ENCODE results near the gene HCFC1.
A peak's percentile ranks its signal among the peaks of the same experiment; 100 is the strongest.

The HCFC1 gene

GRCh38 chrX:153924149-153924861, 47.3 kb downstream of the HCFC1 start:
- no peak overlapping the region for H3K9ac ChIP-seq (ENCODE audit: low read length)
- H3K27me3 ChIP-seq (ENCODE audit: control insufficient read depth in 1 of 2, insufficient read depth in 2 of 2, low read length in 2 of 2) = peaks cover 3 to 52% of the 10 kb centered on the region in 2 donors
- H3K27ac ChIP-seq (ENCODE audit: low read depth, low read length) = no peak overlapping the region
- no peaks in the 10 kb centered on the region for H3K36me3 ChIP-seq (ENCODE audit: insufficient read depth, low read length)
- H3K4me1 ChIP-seq (ENCODE audit: insufficient read depth, low read length) = peaks cover 26% of the 10 kb centered on the region
- H3K9me3 ChIP-seq (ENCODE audit: low read length) = no peaks in the 10 kb centered on the region
- no peak overlapping the region for H3K4me3 ChIP-seq (ENCODE audit: low read depth in 1 of 2, low read length in 2 of 2)

- H3K27me3 ChIP-seq (ENCODE audit: control insufficient read depth in 1 of 2, insufficient read depth in 2 of 2, low read length in 2 of 2) = peaks cover 3 to 58% of the 10 kb centered on the region in 2 donors
- no peak overlapping the region for H3K9ac ChIP-seq (ENCODE audit: low read length)
- H3K36me3 ChIP-seq (ENCODE audit: insufficient read depth, low read length) = no peaks in the 10 kb centered on the region
- no peaks in the 10 kb centered on the region for H3K9me3 ChIP-seq (ENCODE audit: low read length)
- peaks cover 21% of the 10 kb centered on the region for H3K4me1 ChIP-seq (ENCODE audit: insufficient read depth, low read length)
- H3K27ac ChIP-seq (ENCODE audit: low read depth, low read length) = no peak overlapping the region
- H3K4me3 ChIP-seq (ENCODE audit: low read depth in 1 of 2, low read length in 2 of 2) = no peak overlapping the region
These were observed 48.4 kb downstream of the HCFC1 start for GRCh38 chrX:153922932-153923857.

GRCh38 chrX:153921511-153922446, 49.8 kb downstream of the HCFC1 start:
- H3K36me3 ChIP-seq (ENCODE audit: insufficient read depth, low read length) = no peaks in the 10 kb centered on the region
- peaks cover 3 to 55% of the 10 kb centered on the region in 2 donors for H3K27me3 ChIP-seq (ENCODE audit: control insufficient read depth in 1 of 2, insufficient read depth in 2 of 2, low read length in 2 of 2)
- H3K4me1 ChIP-seq (ENCODE audit: insufficient read depth, low read length) = peaks cover 18% of the 10 kb centered on the region
- no peaks in the 10 kb centered on the region for H3K9me3 ChIP-seq (ENCODE audit: low read length)
- peak overlapping the region; percentile 35 for H3K27ac ChIP-seq (ENCODE audit: low read depth, low read length)
- H3K4me3 ChIP-seq (ENCODE audit: low read depth in 1 of 2, low read length in 2 of 2) = no peak overlapping the region
- H3K9ac ChIP-seq (ENCODE audit: low read length) = no peak overlapping the region

- Histone ChIP-seq H3K36me3 (ENCODE audit: insufficient read depth, low read length) (no peaks in the 10 kb centered on the region), H3K4me3 (ENCODE audit: low read depth in 1 of 2, low read length in 2 of 2) (no peak overlapping the region), H3K4me1 (ENCODE audit: insufficient read depth, low read length) (peaks cover 13% of the 10 kb centered on the region), H3K27me3 (ENCODE audit: control insufficient read depth in 1 of 2, insufficient read depth in 2 of 2, low read length in 2 of 2) (peaks cover 3 to 50% of the 10 kb centered on the region in 2 donors), H3K9ac (ENCODE audit: low read length) (no peak overlapping the region), H3K9me3 (ENCODE audit: low read length) (no peaks in the 10 kb centered on the region), H3K27ac (ENCODE audit: low read depth, low read length) (peak overlapping the region; percentile 35)
These were observed 50.5 kb downstream of the HCFC1 start for GRCh38 chrX:153921070-153921469.

- no peaks in the 10 kb centered on the region for H3K9me3 ChIP-seq (ENCODE audit: low read length)
- H3K9ac ChIP-seq (ENCODE audit: low read length) = no peak overlapping the region
- peaks cover 3 to 45% of the 10 kb centered on the region in 2 donors for H3K27me3 ChIP-seq (ENCODE audit: control insufficient read depth in 1 of 2, insufficient read depth in 2 of 2, low read length in 2 of 2)
- no peak overlapping the region for H3K27ac ChIP-seq (ENCODE audit: low read depth, low read length)
- H3K4me1 ChIP-seq (ENCODE audit: insufficient read depth, low read length) = peaks cover 13% of the 10 kb centered on the region
- no peaks in the 10 kb centered on the region for H3K36me3 ChIP-seq (ENCODE audit: insufficient read depth, low read length)
- H3K4me3 ChIP-seq (ENCODE audit: low read depth in 1 of 2, low read length in 2 of 2) = no peak overlapping the region
These were observed 51.1 kb downstream of the HCFC1 start for GRCh38 chrX:153920546-153920945.

- Histone ChIP-seq H3K9ac (ENCODE audit: low read length) (no peak overlapping the region), H3K36me3 (ENCODE audit: insufficient read depth, low read length) (no peaks in the 10 kb centered on the region), H3K4me1 (ENCODE audit: insufficient read depth, low read length) (peaks cover 13% of the 10 kb centered on the region), H3K4me3 (ENCODE audit: low read depth in 1 of 2, low read length in 2 of 2) (no peak overlapping the region), H3K27ac (ENCODE audit: low read depth, low read length) (no peak overlapping the region), H3K27me3 (ENCODE audit: control insufficient read depth in 1 of 2, insufficient read depth in 2 of 2, low read length in 2 of 2) (peaks cover 0 to 34% of the 10 kb centered on the region in 2 donors), H3K9me3 (ENCODE audit: low read length) (no peaks in the 10 kb centered on the region)
These were observed 52.3 kb downstream of the HCFC1 start for GRCh38 chrX:153919281-153919680.

- no peaks in the 10 kb centered on the region for H3K9me3 ChIP-seq (ENCODE audit: low read length)
- peaks cover 0 to 38% of the 10 kb centered on the region in 2 donors for H3K27me3 ChIP-seq (ENCODE audit: control insufficient read depth in 1 of 2, insufficient read depth in 2 of 2, low read length in 2 of 2)
These were observed 53.7 kb downstream of the HCFC1 start for GRCh38 chrX:153917869-153918268.

GRCh38 chrX:153913701-153914100, 57.9 kb downstream of the HCFC1 start:
- H3K9ac ChIP-seq (ENCODE audit: low read length) = no peak overlapping the region
- no peaks in the 10 kb centered on the region for H3K4me1 ChIP-seq (ENCODE audit: insufficient read depth, low read length)
- H3K9me3 ChIP-seq (ENCODE audit: low read length) = no peaks in the 10 kb centered on the region
- H3K27ac ChIP-seq (ENCODE audit: low read depth, low read length) = no peak overlapping the region
- no peak overlapping the region for H3K4me3 ChIP-seq (ENCODE audit: low read depth in 1 of 2, low read length in 2 of 2)
- H3K27me3 ChIP-seq (ENCODE audit: control insufficient read depth in 1 of 2, insufficient read depth in 2 of 2, low read length in 2 of 2) = peaks cover 0 to 27% of the 10 kb centered on the region in 2 donors
- no peaks in the 10 kb centered on the region for H3K36me3 ChIP-seq (ENCODE audit: insufficient read depth, low read length)

More at GRCh38 chrX:153917869-153918268, 53.7 kb downstream of the HCFC1 start:
- no peaks in the 10 kb centered on the region for H3K36me3 ChIP-seq (ENCODE audit: insufficient read depth, low read length)
- H3K4me1 ChIP-seq (ENCODE audit: insufficient read depth, low read length) = peaks cover 10% of the 10 kb centered on the region
- H3K9ac ChIP-seq (ENCODE audit: low read length) = no peak overlapping the region
- no peak overlapping the region for H3K4me3 ChIP-seq (ENCODE audit: low read depth in 1 of 2, low read length in 2 of 2)
- no peak overlapping the region for H3K27ac ChIP-seq (ENCODE audit: low read depth, low read length)

- Histone ChIP-seq H3K9me3 (ENCODE audit: low read length) (no peaks in the 10 kb centered on the region), H3K27ac (ENCODE audit: low read depth, low read length) (no peak overlapping the region), H3K36me3 (ENCODE audit: insufficient read depth, low read length) (no peaks in the 10 kb centered on the region), H3K27me3 (ENCODE audit: control insufficient read depth in 1 of 2, insufficient read depth in 2 of 2, low read length in 2 of 2) (peaks cover 0 to 24% of the 10 kb centered on the region in 2 donors), H3K4me3 (ENCODE audit: low read depth in 1 of 2, low read length in 2 of 2) (no peak overlapping the region), H3K4me1 (ENCODE audit: insufficient read depth, low read length) (no peaks in the 10 kb centered on the region), H3K9ac (ENCODE audit: low read length) (no peak overlapping the region)
These were observed 58.4 kb downstream of the HCFC1 start for GRCh38 chrX:153913211-153913610.

GRCh38 chrX:153911798-153912197, 59.8 kb downstream of the HCFC1 start:
- H3K9ac ChIP-seq (ENCODE audit: low read length) = no peak overlapping the region
- H3K4me1 ChIP-seq (ENCODE audit: insufficient read depth, low read length) = no peaks in the 10 kb centered on the region
- no peak overlapping the region for H3K4me3 ChIP-seq (ENCODE audit: low read depth in 1 of 2, low read length in 2 of 2)
- no peaks in the 10 kb centered on the region for H3K9me3 ChIP-seq (ENCODE audit: low read length)
- H3K36me3 ChIP-seq (ENCODE audit: insufficient read depth, low read length) = no peaks in the 10 kb centered on the region
- H3K27ac ChIP-seq (ENCODE audit: low read depth, low read length) = no peak overlapping the region
- peaks cover 0 to 26% of the 10 kb centered on the region in 2 donors for H3K27me3 ChIP-seq (ENCODE audit: control insufficient read depth in 1 of 2, insufficient read depth in 2 of 2, low read length in 2 of 2)

GRCh38 chrX:153910446-153910845, 61.2 kb downstream of the HCFC1 start:
- H3K4me1 ChIP-seq (ENCODE audit: insufficient read depth, low read length) = no peaks in the 10 kb centered on the region
- no peak overlapping the region for H3K9ac ChIP-seq (ENCODE audit: low read length)
- H3K27me3 ChIP-seq (ENCODE audit: control insufficient read depth in 1 of 2, insufficient read depth in 2 of 2, low read length in 2 of 2) = peaks cover 0 to 39% of the 10 kb centered on the region in 2 donors
- no peak overlapping the region for H3K27ac ChIP-seq (ENCODE audit: low read depth, low read length)
- no peak overlapping the region for H3K4me3 ChIP-seq (ENCODE audit: low read depth in 1 of 2, low read length in 2 of 2)
- H3K9me3 ChIP-seq (ENCODE audit: low read length) = no peaks in the 10 kb centered on the region
- H3K36me3 ChIP-seq (ENCODE audit: insufficient read depth, low read length) = no peaks in the 10 kb centered on the region

Data from muscle layer of colon (tissue), 2 donors.